ENCODE results near the gene PPP6R1. TPM values are rescaled to one million over a fixed set of nuclear protein-coding genes. Genes with fewer than 3 reads are reported as not detected.
A peak's percentile ranks its signal among the peaks of the same experiment; 100 is the strongest.

The PPP6R1 gene
- total and polyA plus RNA-seq, 8 donors = 15.3 to 33.1 (median 21.5) TPM

DNA sequence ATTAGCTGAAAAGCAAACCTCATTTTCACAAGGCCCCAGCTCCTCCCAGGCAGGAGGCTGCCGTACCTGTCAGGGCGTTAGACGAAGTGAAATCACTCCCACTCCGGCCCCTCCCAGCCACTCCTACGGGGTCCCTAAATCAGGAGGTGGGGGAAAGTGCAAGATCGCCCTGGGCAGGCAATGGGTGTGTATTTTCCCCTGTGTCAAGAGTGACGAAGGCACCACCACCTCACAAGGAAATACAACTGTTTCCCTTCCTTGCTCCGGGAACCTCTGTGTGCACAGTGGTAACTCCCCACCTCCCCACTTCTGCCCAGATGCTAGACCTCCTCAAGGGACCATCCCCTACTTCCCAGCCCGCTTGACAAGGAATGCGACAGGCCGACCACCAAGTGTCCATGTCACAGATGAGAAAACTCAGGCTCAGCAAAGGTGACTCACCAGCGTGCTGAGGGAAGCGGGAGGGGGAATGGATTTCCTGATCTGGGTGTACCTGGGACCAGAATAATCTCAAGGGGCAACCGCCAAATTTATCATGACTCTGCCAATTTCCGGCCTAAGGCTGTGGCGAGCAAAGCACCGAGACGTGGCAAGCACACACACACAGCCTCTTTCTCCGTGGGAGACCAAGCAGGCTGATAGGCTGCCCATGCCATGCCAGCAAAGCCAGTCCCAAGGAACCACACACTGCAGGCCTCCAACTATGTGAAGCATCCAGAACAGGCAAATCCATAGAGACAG lies 7.3 kb downstream of the PPP6R1 start:
- TF ChIP-seq, protein P1, sequence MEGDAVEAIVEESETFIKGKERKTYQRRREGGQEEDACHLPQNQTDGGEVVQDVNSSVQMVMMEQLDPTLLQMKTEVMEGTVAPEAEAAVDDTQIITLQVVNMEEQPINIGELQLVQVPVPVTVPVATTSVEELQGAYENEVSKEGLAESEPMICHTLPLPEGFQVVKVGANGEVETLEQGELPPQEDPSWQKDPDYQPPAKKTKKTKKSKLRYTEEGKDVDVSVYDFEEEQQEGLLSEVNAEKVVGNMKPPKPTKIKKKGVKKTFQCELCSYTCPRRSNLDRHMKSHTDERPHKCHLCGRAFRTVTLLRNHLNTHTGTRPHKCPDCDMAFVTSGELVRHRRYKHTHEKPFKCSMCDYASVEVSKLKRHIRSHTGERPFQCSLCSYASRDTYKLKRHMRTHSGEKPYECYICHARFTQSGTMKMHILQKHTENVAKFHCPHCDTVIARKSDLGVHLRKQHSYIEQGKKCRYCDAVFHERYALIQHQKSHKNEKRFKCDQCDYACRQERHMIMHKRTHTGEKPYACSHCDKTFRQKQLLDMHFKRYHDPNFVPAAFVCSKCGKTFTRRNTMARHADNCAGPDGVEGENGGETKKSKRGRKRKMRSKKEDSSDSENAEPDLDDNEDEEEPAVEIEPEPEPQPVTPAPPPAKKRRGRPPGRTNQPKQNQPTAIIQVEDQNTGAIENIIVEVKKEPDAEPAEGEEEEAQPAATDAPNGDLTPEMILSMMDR (IDR thresholded peaks at IDR 0.05) = no peak
- peak in 2 of 4 donors; percentile 4 to 19 for ATAC-seq
- Histone ChIP-seq H3K4me1 (peaks cover 0 to 17% (median 1%) of the 10 kb centered on the region in 3 donors), H3K4me3 (no peak overlapping the region), H3K36me3 (no peaks in the 10 kb centered on the region), H3K9me3 (no peaks in the 10 kb centered on the region), H3K27me3 (no peaks in the 10 kb centered on the region), H3K27ac (no peak overlapping the region)
- no peak for FAIRE-seq
- intact Hi-C loops (cut with DNase I) = no loop called here
- 74 to 81% methylated on average over 19 of the region's 19 CpGs for WGBS, 2 donors
- no peak for DNase-seq

DNA sequence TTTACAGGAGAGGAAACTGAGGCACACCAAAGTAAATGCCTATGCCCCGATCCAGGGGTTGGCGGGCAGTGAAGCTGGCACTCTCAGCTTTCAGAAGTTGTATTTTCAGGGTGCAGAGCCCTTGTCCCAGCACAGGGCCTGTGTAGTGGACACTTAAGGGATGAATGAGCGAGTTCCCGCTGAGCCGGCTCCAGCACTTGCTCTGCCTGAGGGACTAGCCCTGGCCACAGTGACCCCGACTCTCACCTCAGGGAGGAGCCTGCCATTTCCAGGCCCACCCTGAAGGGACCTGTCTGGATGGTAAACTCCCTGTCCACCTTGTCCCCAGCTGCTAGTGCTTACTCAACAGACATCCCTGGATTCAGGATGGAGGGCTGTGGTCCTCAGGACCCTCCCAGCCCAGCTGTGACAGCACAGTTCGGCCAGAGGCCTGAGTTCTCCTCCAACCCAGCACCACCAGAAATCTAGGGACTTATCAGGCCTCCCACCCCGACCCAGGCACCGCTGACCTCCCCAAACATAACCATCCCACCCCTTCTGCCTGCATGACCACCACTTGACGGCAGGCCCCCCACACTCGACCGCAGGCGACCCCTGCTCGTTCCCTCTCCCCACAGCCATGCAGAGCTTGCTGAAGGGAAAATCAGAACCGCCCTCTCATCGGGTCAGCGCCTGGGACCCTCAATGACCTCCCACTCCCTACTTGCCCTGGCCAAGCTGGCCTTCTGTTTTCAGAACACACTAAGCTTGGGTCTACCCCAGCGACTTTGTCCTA lies 8.4 kb downstream of the PPP6R1 start:
- FAIRE-seq = no peak
- no peak for ATAC-seq

DNA sequence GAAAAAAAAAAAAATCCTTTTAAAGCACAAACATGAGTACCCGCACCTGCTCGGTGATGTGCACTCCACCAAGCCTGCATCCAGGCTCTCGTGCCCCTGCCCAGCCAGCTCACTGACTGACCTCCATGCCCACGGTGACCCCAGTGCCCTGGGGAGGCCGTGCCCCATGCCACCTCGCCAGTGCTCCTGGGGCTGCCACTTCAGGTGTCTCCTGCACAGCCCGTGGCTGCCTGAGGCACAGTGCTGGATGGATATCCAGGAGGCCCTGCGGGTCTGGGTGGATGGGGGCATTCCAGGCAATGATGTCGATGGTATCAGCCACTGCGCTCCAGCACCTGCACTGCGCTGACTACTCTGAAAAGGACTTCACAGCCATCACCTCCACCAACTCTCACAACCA lies 9.0 kb downstream of the PPP6R1 start:
- Histone ChIP-seq H3K27me3 (no peaks in the 10 kb centered on the region), H3K36me3 (peaks cover 0 to 12% (median under 1%) of the 10 kb centered on the region in 3 donors), H3K4me1 (peaks cover 0 to 5% (median 0%) of the 10 kb centered on the region in 3 donors), H3K27ac (no peak overlapping the region), H3K4me3 (no peak overlapping the region), H3K9me3 (no peaks in the 10 kb centered on the region)
- no peak for ATAC-seq
- WGBS, 2 donors = 92 to 93% methylated on average over 11 of the region's 11 CpGs
- DNase-seq = no peak
- TF ChIP-seq, protein P1 (IDR thresholded peaks at IDR 0.05) = no peak
- FAIRE-seq = no peak
- intact Hi-C loops (cut with DNase I) = no loop called here

More for the DNA sequence above, 8.4 kb downstream of the PPP6R1 start:
- peaks cover 0 to 6% (median 0%) of the 10 kb centered on the region in 3 donors for H3K4me1 ChIP-seq
- 89 to 91% methylated on average over 18 of the region's 18 CpGs for WGBS, 2 donors
- peaks cover 0 to 6% (median 0%) of the 10 kb centered on the region in 3 donors for H3K36me3 ChIP-seq
- DNase-seq = no peak
- intact Hi-C loops (cut with DNase I) = no loop called here
- no peak overlapping the region for H3K27ac ChIP-seq
- no peaks in the 10 kb centered on the region for H3K27me3 ChIP-seq
- TF ChIP-seq, protein P1 (IDR thresholded peaks at IDR 0.05) = no peak
- H3K9me3 ChIP-seq = no peaks in the 10 kb centered on the region
- H3K4me3 ChIP-seq = no peak overlapping the region

DNA sequence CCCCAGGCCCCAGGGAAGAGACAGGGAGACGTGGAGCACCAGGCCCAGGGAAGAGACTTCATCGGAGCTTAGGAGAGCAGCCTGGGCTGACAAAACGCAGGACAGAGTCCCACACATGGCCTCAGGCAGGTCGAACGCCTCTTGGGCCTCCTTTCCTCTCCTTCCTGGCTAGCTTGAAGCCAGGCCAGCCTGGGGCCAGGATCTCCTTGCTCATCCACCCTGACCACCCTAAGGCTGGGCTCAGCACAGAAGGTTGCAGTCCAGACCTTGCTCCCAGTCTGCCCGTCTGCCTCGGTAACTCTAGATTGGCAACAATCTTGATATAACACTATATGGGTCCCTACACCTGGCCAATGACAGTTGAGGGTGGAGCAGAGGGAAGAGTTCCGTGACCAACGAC lies 10.1 kb downstream of the PPP6R1 start:
- TF ChIP-seq, protein P1 (IDR thresholded peaks at IDR 0.05) = no peak
- intact Hi-C loops (cut with DNase I) = no loop called here
- Histone ChIP-seq H3K4me1 (peaks cover 0 to 2% (median 0%) of the 10 kb centered on the region in 3 donors), H3K27me3 (no peaks in the 10 kb centered on the region), H3K27ac (no peak overlapping the region), H3K4me3 (no peak overlapping the region), H3K36me3 (peaks cover 0 to 24% (median 10%) of the 10 kb centered on the region in 3 donors), H3K9me3 (no peaks in the 10 kb centered on the region)
- 79 to 91% methylated on average over 9 of the region's 9 CpGs for WGBS, 2 donors
- FAIRE-seq (no peak), DNase-seq (no peak), ATAC-seq (no peak)

Data from pancreas (tissue), 10 donors.